ENCODE results near the gene BACH2. TPM values are rescaled to one million over a fixed set of nuclear protein-coding genes. Genes with fewer than 3 reads are reported as not detected.

BACH2 gene
- total and polyA plus RNA-seq, 9 of the 15 experiments (the other 6 are each of a cell fraction or from before 2014, with no cell fraction given): 0.06 to 3.1 (median 0.59) TPM

DNA sequence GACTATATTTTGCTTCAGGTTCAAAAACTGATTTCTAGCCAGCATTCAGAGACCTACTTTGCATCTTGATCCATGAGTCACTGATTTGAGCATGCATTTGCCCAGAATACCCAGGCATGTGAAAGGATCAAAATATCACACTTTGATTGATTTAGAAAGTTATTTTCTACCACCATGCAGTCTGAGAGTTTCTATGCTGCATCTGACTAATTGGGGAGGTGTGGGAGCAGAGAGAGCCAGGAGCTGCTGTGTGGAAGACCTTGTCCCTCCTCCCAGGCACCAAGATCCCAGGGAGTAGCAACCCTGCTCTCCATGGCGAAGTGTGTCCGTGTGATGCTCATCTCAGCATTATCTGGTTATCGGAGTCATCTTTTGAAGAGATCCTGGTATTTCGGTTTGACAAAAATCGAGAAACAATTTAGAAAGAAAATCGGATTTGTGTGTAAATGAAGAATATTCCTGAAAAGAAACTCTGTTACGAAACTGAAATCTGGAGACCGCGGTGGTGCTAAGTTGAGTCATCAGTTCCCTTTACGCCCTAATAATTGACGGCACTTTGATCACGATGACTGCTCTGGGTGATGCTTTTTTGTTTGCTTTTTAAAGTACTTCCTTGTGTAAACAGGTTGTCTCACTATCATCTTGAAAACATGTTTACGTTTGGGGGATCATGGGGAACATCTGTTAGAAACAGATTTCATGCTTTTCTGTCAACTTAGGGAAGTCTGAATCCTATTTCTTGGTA lies 193.4 kb downstream of the BACH2 start:
- ChIA-PET CTCF (ENCODE audit: low intra/inter-chr PET ratio) (no interaction called here), POLR2A (no interaction called here)
- DNase-seq (ENCODE audit: extremely low read depth in 1 of 4, low spot score in 3 of 4): no peak
- Histone ChIP-seq H3K79me2 (ENCODE audit: control insufficient read depth, insufficient read depth, low read length) (no peaks in the 10 kb centered on the region), H2AFZ (ENCODE audit: low read depth, low read length) (no peak overlapping the region), H3K27me3 (ENCODE audit: control insufficient read depth in 2 of 2, insufficient read depth in 2 of 2, low read length in 2 of 2) (0 out of 5 replicates have a peak, but pooled peaks cover 0 to 3% of the 10 kb centered on the region in 2 experiments), H3K9me1 (ENCODE audit: control insufficient read depth, insufficient read depth, low read length) (no peaks in the 10 kb centered on the region), H3K9me3 (replicated peaks; ENCODE audit: control insufficient read depth, insufficient read depth, low read depth, low read length) (no peaks in the 10 kb centered on the region), H3K4me2 (ENCODE audit: insufficient read depth, low read length) (no peak overlapping the region), H3K36me3 (ENCODE audit: control insufficient read depth, insufficient read depth, low read length) (no peaks in the 10 kb centered on the region), H3K27ac (ENCODE audit: extremely low read depth, low read depth, low read length) (no peak overlapping the region), H3K4me1 (replicated peaks in 1 of 2; ENCODE audit: control insufficient read depth in 2 of 2, insufficient read depth in 2 of 2, low read length in 2 of 2) (no peaks in the 10 kb centered on the region), H3K9ac (ENCODE audit: insufficient read depth in 1 of 2, low read depth in 2 of 2, low read length in 2 of 2) (no peak overlapping the region), H3K4me3 (no peak overlapping the region), H4K20me1 (replicated peaks; ENCODE audit: control insufficient read depth, insufficient read depth, low read length) (no peaks in the 10 kb centered on the region)
- BruUV-seq (replicated peaks): no TSS peak
- no peak for FAIRE-seq
- in situ Hi-C loops (cut with MboI): no loop called here
- ATAC-seq: no peak
- WGBS (ENCODE audit: insufficient coverage, low coverage, missing lambda C conversion rate): 18% methylated on average over 11 of the region's 13 CpGs
- intact Hi-C loops (cut with micrococcal nuclease): no loop called here
- TF ChIP-seq FOXM1 (IDR thresholded peaks at IDR 0.05; ENCODE audit: low read depth) (no peak), FOXM1 (CRISPR knock-in tag; IDR thresholded peaks at IDR 0.05; ENCODE audit: low read depth) (no peak), RBM17 (IDR thresholded peaks at IDR 0.05; ENCODE audit: borderline replicate concordance, low read depth, low read length) (no peak), ZNF316 (IDR thresholded peaks at IDR 0.05) (no peak), MED1 (CRISPR knock-in tag; IDR thresholded peaks at IDR 0.05; ENCODE audit: borderline replicate concordance) (no peak), ZBTB8A (IDR thresholded peaks at IDR 0.05; ENCODE audit: partially characterized antibody) (no peak), NR3C1 (CRISPR knock-in tag; IDR thresholded peaks at IDR 0.05) (no peak), GABPB2 (CRISPR knock-in tag; conservative IDR thresholded peaks at IDR 0.05) (no peak), RAD21 (CRISPR knock-in tag; conservative IDR thresholded peaks at IDR 0.05 in 1 of 2, IDR thresholded peaks at IDR 0.05 in 1 of 2) (no peak), ZSCAN32 (CRISPR knock-in tag; IDR thresholded peaks at IDR 0.05) (no peak), ZNF121 (CRISPR knock-in tag; conservative IDR thresholded peaks at IDR 0.05) (no peak), SIN3B (IDR thresholded peaks at IDR 0.05; ENCODE audit: low read depth) (no peak), ZC3H4 (CRISPR knock-in tag; IDR thresholded peaks at IDR 0.05; ENCODE audit: borderline replicate concordance) (no peak)
- TF ChIP-seq, protein P1, sequence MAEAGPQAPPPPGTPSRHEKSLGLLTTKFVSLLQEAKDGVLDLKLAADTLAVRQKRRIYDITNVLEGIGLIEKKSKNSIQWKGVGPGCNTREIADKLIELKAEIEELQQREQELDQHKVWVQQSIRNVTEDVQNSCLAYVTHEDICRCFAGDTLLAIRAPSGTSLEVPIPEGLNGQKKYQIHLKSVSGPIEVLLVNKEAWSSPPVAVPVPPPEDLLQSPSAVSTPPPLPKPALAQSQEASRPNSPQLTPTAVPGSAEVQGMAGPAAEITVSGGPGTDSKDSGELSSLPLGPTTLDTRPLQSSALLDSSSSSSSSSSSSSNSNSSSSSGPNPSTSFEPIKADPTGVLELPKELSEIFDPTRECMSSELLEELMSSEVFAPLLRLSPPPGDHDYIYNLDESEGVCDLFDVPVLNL (CRISPR knock-in tag; IDR thresholded peaks at IDR 0.05; ENCODE audit: low read depth): no peak
- TF ChIP-seq, protein P2, sequence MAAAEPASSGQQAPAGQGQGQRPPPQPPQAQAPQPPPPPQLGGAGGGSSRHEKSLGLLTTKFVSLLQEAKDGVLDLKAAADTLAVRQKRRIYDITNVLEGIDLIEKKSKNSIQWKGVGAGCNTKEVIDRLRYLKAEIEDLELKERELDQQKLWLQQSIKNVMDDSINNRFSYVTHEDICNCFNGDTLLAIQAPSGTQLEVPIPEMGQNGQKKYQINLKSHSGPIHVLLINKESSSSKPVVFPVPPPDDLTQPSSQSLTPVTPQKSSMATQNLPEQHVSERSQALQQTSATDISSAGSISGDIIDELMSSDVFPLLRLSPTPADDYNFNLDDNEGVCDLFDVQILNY (CRISPR knock-in tag; IDR thresholded peaks at IDR 0.05): no peak
- TF ChIP-seq, protein P3, sequence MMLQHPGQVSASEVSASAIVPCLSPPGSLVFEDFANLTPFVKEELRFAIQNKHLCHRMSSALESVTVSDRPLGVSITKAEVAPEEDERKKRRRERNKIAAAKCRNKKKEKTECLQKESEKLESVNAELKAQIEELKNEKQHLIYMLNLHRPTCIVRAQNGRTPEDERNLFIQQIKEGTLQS (IDR thresholded peaks at IDR 0.05): peak; percentile 57; the same call in 1 of the 2 replicates
- TF ChIP-seq, protein P3 (CRISPR knock-in tag; conservative IDR thresholded peaks at IDR 0.05): no peak
- TF ChIP-seq, protein P4, sequence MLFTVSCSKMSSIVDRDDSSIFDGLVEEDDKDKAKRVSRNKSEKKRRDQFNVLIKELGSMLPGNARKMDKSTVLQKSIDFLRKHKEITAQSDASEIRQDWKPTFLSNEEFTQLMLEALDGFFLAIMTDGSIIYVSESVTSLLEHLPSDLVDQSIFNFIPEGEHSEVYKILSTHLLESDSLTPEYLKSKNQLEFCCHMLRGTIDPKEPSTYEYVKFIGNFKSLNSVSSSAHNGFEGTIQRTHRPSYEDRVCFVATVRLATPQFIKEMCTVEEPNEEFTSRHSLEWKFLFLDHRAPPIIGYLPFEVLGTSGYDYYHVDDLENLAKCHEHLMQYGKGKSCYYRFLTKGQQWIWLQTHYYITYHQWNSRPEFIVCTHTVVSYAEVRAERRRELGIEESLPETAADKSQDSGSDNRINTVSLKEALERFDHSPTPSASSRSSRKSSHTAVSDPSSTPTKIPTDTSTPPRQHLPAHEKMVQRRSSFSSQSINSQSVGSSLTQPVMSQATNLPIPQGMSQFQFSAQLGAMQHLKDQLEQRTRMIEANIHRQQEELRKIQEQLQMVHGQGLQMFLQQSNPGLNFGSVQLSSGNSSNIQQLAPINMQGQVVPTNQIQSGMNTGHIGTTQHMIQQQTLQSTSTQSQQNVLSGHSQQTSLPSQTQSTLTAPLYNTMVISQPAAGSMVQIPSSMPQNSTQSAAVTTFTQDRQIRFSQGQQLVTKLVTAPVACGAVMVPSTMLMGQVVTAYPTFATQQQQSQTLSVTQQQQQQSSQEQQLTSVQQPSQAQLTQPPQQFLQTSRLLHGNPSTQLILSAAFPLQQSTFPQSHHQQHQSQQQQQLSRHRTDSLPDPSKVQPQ (CRISPR knock-in tag; IDR thresholded peaks at IDR 0.05; ENCODE audit: borderline replicate concordance): no peak

Data from K562 (cell line).